MCF 10A (cell line): ENCODE measurements around the gene SEM1. TPM values are rescaled to one million over a fixed set of nuclear protein-coding genes. Genes with fewer than 3 reads are reported as not detected.

Experiments used
- BruUV-seq: library from RNA; stranded (reverse); fragments of 400-500 nt; replicated peaks from 2 replicates; lab custom pipeline; 2021; lab: Mats Ljungman, UMichigan
- CTCF ChIA-PET: fragments of 300-600 bp; sonication (Branson Sonifier 250); formaldehyde crosslinking; extraction: SDS; loops from one replicate; lab custom pipeline; 2021; ENCODE audit warnings: antibody characterized with exemption, inconsistent platforms; lab: Yijun Ruan, JAX
- POLR2A ChIA-PET: fragments of 300-600, 350-650 bp; sonication (Branson Sonifier 250); formaldehyde crosslinking; extraction: SDS; loops from one replicate; lab custom pipeline; 2020; ENCODE audit warnings: antibody characterized with exemption, inconsistent platforms; lab: Yijun Ruan, JAX
- DNase-seq: peaks from one replicate; pipeline ENCODE4 v3.0.0-alpha.2; 2018; ENCODE audit not compliant: unreplicated experiment
- H3K27ac Mint-ChIP-seq: one replicate; pipeline ENCODE4 v1.8.0; 2022; ENCODE audit warnings: mild to moderate bottlenecking, low read depth, mixed read lengths; ENCODE audit not compliant: unreplicated experiment
- H3K27me3 Mint-ChIP-seq: one replicate; pipeline ENCODE4 v1.8.0; 2022; ENCODE audit warnings: mixed read lengths; ENCODE audit not compliant: insufficient read depth, unreplicated experiment
- H3K36me3 Mint-ChIP-seq: one replicate; pipeline ENCODE4 v1.8.0; 2022; ENCODE audit warnings: mild to moderate bottlenecking, moderate library complexity, mixed read lengths; ENCODE audit not compliant: insufficient read depth, unreplicated experiment
- H3K4me1 Mint-ChIP-seq: one replicate; pipeline ENCODE4 v1.8.0; 2022; ENCODE audit warnings: mixed read lengths; ENCODE audit not compliant: insufficient read depth, unreplicated experiment
- H3K4me3 Mint-ChIP-seq: one replicate; pipeline ENCODE4 v1.8.0; 2022; ENCODE audit warnings: mild to moderate bottlenecking, moderate library complexity, mixed read lengths; ENCODE audit not compliant: unreplicated experiment
- H3K9me3 Mint-ChIP-seq: one replicate; pipeline ENCODE4 v1.8.0; 2022; ENCODE audit warnings: mixed read lengths; ENCODE audit not compliant: unreplicated experiment
- intact Hi-C: fragments of 100-400 bp; cut with micrococcal nuclease; formaldehyde crosslinking; loops from 2 replicates; pipeline ENCODE4 v1.14.1; 2022
- total RNA-seq: library from RNA; stranded (reverse); gene quantifications from 2 replicates; pipeline ENCODE4 v1.2.3, GENCODE V29; 2022
- TF ChIP-seq, protein P1 (sequence below): fragments of 200-600 bp; IDR thresholded peaks from one replicate; pipeline ENCODE4 v1.8.0; 2022; ENCODE audit warnings: antibody characterized with exemption, mild to moderate bottlenecking; ENCODE audit not compliant: unreplicated experiment

SEM1 gene
- total RNA-seq, 1 experiment from 2014 or later = 70.3 TPM

GRCh38 chr7:96734343-96734742, 24.7 kb upstream of the SEM1 start:
- H3K4me3 Mint-ChIP-seq = no peak overlapping the region
- CTCF ChIA-PET = interaction anchor here (1.0 kb wide), 1 partner anchor 45 kb away, joined by 4 read pairs; no protein-coding TSS in a partner anchor

DNA sequence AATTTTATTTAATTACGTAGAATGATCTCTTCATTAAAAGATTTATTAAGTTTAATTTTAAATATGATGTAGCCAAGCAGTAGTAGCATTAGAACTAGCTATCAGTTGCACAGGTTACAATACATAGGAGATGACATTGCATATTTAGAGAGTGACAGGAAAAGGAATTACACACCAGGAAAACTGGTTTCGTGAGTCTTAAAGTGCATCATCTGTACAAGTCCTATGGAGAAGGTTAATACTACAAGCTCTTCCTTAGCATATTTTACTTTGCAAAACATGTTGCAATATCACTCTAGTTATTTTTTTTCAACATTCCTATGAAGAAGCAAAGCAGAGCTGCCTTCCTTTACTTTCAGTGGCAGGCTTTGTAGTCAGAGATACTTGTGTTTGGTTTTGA, 20.2 kb upstream of the SEM1 start:
- DNase-seq = no peak
- POLR2A ChIA-PET = no interaction called here
- no peak overlapping the region for H3K27ac Mint-ChIP-seq

More at GRCh38 chr7:96734343-96734742, 24.7 kb upstream of the SEM1 start:
- Mint-ChIP-seq H3K36me3 (no peaks in the 10 kb centered on the region), H3K4me1 (no peaks in the 10 kb centered on the region), H3K27ac (no peak overlapping the region), H3K27me3 (peaks cover 12% of the 10 kb centered on the region), H3K9me3 (no peaks in the 10 kb centered on the region)
- DNase-seq = no peak
- POLR2A ChIA-PET = no interaction called here
- no TSS peak for BruUV-seq
- intact Hi-C loops = no loop called here
- TF ChIP-seq, protein P1, sequence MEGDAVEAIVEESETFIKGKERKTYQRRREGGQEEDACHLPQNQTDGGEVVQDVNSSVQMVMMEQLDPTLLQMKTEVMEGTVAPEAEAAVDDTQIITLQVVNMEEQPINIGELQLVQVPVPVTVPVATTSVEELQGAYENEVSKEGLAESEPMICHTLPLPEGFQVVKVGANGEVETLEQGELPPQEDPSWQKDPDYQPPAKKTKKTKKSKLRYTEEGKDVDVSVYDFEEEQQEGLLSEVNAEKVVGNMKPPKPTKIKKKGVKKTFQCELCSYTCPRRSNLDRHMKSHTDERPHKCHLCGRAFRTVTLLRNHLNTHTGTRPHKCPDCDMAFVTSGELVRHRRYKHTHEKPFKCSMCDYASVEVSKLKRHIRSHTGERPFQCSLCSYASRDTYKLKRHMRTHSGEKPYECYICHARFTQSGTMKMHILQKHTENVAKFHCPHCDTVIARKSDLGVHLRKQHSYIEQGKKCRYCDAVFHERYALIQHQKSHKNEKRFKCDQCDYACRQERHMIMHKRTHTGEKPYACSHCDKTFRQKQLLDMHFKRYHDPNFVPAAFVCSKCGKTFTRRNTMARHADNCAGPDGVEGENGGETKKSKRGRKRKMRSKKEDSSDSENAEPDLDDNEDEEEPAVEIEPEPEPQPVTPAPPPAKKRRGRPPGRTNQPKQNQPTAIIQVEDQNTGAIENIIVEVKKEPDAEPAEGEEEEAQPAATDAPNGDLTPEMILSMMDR = no peak

DNA sequence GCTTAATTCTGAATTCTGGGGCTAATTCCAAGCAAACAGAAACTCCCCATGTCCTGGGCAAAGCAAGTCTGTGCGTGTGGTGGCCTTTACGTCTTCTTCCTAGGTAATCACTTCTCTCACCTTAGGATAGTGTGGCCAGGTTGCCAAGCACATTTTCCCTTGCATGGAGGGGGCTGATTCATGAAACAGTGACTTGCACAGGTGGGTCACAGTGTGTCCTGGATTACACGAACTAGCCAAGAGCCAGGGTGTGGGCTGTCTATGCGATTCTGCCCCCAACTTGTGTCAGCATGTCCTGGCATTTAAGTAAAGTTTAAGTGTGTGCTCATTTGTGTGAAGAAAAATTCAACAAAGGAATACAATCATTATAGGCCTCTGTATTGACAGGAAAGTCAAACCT, 18.5 kb upstream of the SEM1 start:
- no peak overlapping the region for H3K4me3 Mint-ChIP-seq
- TF ChIP-seq, protein P1 = no peak
- ChIA-PET CTCF (no interaction called here), POLR2A (no interaction called here)
- H3K9me3 Mint-ChIP-seq = no peaks in the 10 kb centered on the region
- no peak for DNase-seq
- H3K27ac Mint-ChIP-seq = no peak overlapping the region
- no peaks in the 10 kb centered on the region for H3K4me1 Mint-ChIP-seq
- BruUV-seq = no TSS peak
- H3K27me3 Mint-ChIP-seq = peaks cover 6% of the 10 kb centered on the region
- intact Hi-C loops = no loop called here
- no peaks in the 10 kb centered on the region for H3K36me3 Mint-ChIP-seq

More for the DNA sequence above, 20.2 kb upstream of the SEM1 start:
- Mint-ChIP-seq H3K36me3 (no peaks in the 10 kb centered on the region), H3K9me3 (no peaks in the 10 kb centered on the region), H3K27me3 (peaks cover 12% of the 10 kb centered on the region), H3K4me3 (no peak overlapping the region), H3K4me1 (no peaks in the 10 kb centered on the region)
- BruUV-seq = no TSS peak
- intact Hi-C loops = no loop called here
- TF ChIP-seq, protein P1 = no peak
- CTCF ChIA-PET = interaction anchor here (0.6 kb wide), 1 partner anchor 140 kb away, joined by 3 read pairs; no protein-coding TSS in a partner anchor

DNA sequence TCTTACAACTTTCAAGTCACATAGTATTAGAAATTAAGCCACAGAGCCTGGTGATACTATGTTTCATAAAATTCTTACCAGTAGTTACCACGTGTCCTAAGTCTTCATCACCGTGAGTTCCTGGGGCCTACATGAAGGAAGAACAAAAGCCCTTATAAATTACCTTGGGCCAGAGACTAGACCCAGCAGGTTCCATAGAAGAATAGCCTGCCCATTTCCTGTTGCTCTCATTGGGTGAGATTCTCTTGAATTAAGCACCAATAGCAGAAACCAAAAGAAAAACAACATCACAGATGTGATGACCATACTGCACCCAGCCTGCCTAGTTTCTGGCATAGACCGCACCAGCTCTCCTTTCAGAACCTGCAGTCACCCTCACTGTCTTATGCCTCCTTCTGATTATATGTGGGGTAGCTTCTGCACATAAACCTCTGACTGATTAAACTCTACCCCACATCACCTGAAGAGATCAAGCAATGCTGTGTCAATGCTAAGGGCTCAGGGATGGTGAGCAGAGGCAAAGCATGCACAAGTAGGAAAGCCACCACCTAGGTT, 18.0 kb upstream of the SEM1 start:
- Mint-ChIP-seq H3K27ac (no peak overlapping the region), H3K4me3 (no peak overlapping the region), H3K27me3 (peaks cover under 1% of the 10 kb centered on the region), H3K36me3 (no peaks in the 10 kb centered on the region), H3K4me1 (no peaks in the 10 kb centered on the region), H3K9me3 (no peaks in the 10 kb centered on the region)
- no TSS peak for BruUV-seq
- TF ChIP-seq, protein P1 = no peak
- intact Hi-C loops = no loop called here
- ChIA-PET CTCF (no interaction called here), POLR2A (no interaction called here)
- no peak for DNase-seq
